ENCODE measurements around the gene TNNT3.

DNA sequence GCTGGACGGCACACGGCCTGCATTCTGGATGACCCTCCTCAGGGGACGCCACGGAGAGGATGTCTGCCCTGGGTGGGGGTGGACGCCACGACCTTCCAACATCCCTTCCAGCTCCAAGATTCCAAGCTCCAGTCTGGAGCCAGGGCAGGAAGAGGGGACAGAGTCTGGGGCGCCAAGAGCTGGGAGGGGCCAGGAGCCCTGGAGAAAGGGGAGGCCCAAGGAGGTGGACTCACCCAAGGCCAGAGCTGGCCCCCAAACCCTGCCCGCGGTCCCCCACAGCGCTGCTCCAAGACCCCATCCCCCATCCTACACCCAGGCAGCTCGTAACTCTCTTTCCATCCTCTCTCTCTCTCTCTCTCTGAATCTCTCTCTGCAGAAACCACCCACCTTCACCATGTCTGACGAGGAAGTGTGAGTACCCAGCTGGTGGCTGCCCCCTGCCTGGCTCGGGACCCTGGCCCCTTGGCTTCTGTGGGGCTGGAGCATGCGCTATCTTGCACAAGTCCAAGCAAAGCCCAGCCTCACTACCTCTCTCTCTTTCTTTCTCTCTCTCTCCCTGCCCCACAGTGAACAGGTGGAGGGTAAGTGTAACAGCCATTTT, 3.1 kb downstream of the TNNT3 start:
- TF ChIP-seq, protein P1, sequence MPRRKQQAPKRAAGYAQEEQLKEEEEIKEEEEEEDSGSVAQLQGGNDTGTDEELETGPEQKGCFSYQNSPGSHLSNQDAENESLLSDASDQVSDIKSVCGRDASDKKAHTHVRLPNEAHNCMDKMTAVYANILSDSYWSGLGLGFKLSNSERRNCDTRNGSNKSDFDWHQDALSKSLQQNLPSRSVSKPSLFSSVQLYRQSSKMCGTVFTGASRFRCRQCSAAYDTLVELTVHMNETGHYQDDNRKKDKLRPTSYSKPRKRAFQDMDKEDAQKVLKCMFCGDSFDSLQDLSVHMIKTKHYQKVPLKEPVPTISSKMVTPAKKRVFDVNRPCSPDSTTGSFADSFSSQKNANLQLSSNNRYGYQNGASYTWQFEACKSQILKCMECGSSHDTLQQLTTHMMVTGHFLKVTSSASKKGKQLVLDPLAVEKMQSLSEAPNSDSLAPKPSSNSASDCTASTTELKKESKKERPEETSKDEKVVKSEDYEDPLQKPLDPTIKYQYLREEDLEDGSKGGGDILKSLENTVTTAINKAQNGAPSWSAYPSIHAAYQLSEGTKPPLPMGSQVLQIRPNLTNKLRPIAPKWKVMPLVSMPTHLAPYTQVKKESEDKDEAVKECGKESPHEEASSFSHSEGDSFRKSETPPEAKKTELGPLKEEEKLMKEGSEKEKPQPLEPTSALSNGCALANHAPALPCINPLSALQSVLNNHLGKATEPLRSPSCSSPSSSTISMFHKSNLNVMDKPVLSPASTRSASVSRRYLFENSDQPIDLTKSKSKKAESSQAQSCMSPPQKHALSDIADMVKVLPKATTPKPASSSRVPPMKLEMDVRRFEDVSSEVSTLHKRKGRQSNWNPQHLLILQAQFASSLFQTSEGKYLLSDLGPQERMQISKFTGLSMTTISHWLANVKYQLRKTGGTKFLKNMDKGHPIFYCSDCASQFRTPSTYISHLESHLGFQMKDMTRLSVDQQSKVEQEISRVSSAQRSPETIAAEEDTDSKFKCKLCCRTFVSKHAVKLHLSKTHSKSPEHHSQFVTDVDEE (CRISPR knock-in tag; IDR thresholded peaks at IDR 0.05): no peak
- TF ChIP-seq, protein P2, sequence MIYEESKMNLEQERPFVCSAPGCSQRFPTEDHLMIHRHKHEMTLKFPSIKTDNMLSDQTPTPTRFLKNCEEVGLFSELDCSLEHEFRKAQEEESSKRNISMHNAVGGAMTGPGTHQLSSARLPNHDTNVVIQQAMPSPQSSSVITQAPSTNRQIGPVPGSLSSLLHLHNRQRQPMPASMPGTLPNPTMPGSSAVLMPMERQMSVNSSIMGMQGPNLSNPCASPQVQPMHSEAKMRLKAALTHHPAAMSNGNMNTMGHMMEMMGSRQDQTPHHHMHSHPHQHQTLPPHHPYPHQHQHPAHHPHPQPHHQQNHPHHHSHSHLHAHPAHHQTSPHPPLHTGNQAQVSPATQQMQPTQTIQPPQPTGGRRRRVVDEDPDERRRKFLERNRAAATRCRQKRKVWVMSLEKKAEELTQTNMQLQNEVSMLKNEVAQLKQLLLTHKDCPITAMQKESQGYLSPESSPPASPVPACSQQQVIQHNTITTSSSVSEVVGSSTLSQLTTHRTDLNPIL (CRISPR knock-in tag; IDR thresholded peaks at IDR 0.05; ENCODE audit: low read depth): no peak
- TF ChIP-seq ZNF8 (CRISPR knock-in tag; IDR thresholded peaks at IDR 0.05) (no peak), CSDC2 (CRISPR knock-in tag; IDR thresholded peaks at IDR 0.05) (no peak), ISL1 (CRISPR knock-in tag; IDR thresholded peaks at IDR 0.05) (no peak), RARB (CRISPR knock-in tag; IDR thresholded peaks at IDR 0.05) (no peak), BACH2 (CRISPR knock-in tag; IDR thresholded peaks at IDR 0.05; ENCODE audit: borderline replicate concordance) (no peak), TOX (CRISPR knock-in tag; IDR thresholded peaks at IDR 0.05; ENCODE audit: borderline replicate concordance) (no peak)
- TF ChIP-seq, protein P3, sequence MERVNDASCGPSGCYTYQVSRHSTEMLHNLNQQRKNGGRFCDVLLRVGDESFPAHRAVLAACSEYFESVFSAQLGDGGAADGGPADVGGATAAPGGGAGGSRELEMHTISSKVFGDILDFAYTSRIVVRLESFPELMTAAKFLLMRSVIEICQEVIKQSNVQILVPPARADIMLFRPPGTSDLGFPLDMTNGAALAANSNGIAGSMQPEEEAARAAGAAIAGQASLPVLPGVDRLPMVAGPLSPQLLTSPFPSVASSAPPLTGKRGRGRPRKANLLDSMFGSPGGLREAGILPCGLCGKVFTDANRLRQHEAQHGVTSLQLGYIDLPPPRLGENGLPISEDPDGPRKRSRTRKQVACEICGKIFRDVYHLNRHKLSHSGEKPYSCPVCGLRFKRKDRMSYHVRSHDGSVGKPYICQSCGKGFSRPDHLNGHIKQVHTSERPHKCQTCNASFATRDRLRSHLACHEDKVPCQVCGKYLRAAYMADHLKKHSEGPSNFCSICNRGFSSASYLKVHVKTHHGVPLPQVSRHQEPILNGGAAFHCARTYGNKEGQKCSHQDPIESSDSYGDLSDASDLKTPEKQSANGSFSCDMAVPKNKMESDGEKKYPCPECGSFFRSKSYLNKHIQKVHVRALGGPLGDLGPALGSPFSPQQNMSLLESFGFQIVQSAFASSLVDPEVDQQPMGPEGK (CRISPR knock-in tag; IDR thresholded peaks at IDR 0.05; ENCODE audit: borderline replicate concordance): no peak
- TF ChIP-seq, protein P4, sequence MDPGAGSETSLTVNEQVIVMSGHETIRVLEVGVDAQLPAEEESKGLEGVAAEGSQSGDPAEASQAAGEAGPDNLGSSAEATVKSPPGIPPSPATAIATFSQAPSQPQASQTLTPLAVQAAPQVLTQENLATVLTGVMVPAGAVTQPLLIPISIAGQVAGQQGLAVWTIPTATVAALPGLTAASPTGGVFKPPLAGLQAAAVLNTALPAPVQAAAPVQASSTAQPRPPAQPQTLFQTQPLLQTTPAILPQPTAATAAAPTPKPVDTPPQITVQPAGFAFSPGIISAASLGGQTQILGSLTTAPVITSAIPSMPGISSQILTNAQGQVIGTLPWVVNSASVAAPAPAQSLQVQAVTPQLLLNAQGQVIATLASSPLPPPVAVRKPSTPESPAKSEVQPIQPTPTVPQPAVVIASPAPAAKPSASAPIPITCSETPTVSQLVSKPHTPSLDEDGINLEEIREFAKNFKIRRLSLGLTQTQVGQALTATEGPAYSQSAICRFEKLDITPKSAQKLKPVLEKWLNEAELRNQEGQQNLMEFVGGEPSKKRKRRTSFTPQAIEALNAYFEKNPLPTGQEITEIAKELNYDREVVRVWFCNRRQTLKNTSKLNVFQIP (CRISPR knock-in tag; IDR thresholded peaks at IDR 0.05; ENCODE audit: borderline replicate concordance, low read depth): no peak

Data from SK-N-SH treated with all-trans-retinoic acid at 6 μM for 48 hours (cell line).